ENCODE results near the gene KLK2.
A peak's percentile ranks its signal among the peaks of the same experiment; 100 is the strongest.

KLK2 gene

GRCh38 chr19:50873056-50873455 lies at the start of gene KLK2:
TSS of gene KLK2 (plus strand) at chr19:50873439. CDS start at chr19:50873474, 35 bp downstream.
- no peak for DNase-seq

GRCh38 chr19:50826492-50827240 lies 46.6 kb upstream of the KLK2 start:
- no peak for DNase-seq

- no peak for DNase-seq
These were observed 45.8 kb upstream of the KLK2 start for GRCh38 chr19:50827476-50827875.

GRCh38 chr19:50829801-50830200 lies 43.4 kb upstream of the KLK2 start:
- DNase-seq: no peak

GRCh38 chr19:50830266-50831025 lies 42.8 kb upstream of the KLK2 start:
- no peak for DNase-seq

GRCh38 chr19:50831026-50831396 lies 42.2 kb upstream of the KLK2 start:
- no peak for DNase-seq

DNA sequence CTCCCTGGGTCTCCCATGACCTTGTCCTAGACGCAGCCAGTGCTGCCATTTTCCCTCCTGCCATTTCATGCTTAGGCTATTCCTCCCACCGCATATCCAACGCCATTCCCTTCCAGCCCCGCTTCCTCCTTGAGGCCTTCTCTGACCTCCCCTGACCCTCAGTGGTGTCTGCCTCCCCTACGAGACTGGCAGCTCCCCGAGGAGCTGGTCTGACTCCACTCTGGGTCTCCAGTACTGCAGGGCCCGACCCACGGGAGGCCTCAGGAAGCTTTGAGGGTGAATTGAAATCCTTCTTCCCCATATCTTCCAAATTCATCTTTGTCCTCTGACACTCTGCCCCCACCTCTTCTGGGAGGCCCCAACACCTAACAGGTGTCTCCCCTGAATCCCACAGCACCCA lies 40.6 kb upstream of the KLK2 start:
- DNase-seq: no peak

DNA sequence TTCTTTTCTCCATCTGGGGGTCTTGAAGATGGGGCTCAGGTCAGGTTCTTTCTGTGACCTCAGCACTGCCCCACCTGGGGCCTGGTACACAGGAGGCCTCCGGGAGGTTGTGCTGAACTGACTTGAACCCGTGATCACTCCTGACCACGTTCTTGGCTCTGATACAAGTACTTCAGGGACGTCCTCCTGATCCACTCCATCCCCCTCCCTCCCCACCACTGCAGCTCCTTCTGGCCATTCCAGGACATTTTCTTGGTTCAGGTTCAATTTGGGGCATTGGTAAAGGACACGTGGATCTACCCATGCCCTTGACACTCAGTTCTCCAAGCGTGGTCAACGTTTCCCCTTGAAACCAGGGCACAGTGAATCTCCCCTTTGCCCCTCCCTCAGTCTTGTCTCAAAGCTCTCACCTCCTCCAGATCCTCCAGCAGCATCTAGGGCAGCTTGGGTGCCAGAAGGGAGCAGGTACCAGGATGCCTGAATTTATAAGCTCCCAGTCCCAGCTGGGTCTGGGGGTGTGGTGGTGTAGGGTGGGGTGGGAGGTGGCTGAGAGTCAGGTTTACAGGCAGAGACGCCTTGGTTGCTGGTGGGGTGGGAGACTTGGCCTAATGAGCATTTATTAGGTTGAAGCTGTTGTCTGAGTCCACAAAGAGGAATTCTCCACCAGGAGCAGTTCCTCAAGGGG lies 40.0 kb upstream of the KLK2 start, which contains the start of gene KLK15:
Gene KLK15, minus strand, starts transcription at position 458 of the 685 bp plus-strand sequence. CDS start 2,082 bp downstream, outside the sequence.
- DNase-seq: no peak

GRCh38 chr19:50833802-50834167 lies 39.5 kb upstream of the KLK2 start:
- no peak for DNase-seq

DNA sequence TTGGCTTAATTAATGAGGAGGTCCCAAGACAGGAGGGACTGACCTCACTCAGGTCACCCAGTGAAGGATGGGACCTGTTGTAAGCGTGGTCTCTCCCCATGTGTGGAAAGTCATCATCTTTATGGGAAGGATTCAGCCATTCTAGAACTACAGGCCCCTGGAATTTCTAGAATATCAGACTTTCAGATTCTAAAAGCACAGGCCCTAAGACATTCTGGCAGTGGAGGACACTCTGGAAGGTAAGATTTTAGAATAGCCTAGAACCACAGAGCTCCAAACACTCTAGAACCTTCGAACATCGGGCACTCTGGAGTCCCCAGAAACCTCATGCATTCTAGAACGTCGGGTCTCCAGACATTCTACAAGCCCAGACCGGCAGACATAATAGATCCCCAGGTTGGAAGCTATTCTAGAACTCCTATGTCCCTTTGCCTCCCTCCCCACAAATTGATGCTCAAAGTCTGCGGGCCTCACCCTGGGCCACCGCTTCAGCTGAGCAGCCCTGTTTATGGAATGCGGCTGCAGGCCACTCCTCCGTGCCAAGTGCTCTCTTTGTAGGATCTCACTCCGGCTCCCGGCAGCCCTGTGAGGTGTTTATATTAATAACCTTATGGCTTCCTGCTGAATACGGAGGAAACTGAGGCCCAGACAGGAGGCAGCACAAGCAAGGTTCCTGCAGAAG lies 38.0 kb upstream of the KLK2 start:
- no peak for DNase-seq

- peak; percentile 71 for DNase-seq
These were observed 37.3 kb upstream of the KLK2 start for GRCh38 chr19:50835785-50836542.

DNA sequence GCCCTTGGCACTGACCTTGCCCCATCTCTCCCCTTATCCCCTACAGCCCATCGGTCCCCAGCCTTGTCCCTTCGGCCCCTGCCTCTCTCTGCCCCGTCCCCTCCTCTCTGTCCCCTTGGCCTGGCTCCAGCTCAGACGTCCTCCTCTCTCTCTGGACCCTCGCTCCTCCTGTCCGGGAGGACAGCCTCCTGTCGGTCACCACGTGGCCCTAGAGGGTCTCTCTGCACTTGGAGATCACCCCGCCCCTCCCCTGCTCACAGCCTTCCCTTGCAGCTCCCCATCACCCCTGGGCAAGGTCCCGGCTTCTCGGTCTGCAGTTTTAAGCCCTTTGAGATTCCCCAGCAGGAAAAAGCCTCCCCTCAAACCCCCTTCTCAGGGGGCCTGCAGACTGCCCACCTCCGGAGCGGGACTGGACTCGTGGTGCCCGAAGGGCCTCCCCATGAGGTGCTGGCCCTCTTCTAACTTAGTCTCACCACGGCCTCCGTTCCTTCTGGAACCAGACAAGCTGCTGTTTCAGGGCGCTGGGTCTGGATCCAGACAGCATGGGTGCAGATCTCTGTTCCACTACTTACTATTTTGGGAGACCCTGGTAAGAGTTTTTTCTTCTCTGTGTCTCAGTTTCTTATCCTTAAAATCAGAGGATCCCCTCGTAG lies 36.6 kb upstream of the KLK2 start:
- no peak for DNase-seq

- no peak for DNase-seq
These were observed 35.9 kb upstream of the KLK2 start for GRCh38 chr19:50837300-50837699.

GRCh38 chr19:50838239-50838638 lies 35.0 kb upstream of the KLK2 start:
- DNase-seq: peak; percentile 43

- no peak for DNase-seq
These were observed 33.3 kb upstream of the KLK2 start for GRCh38 chr19:50839712-50840655.

GRCh38 chr19:50842130-50842529 lies 31.1 kb upstream of the KLK2 start:
- DNase-seq: no peak

DNA sequence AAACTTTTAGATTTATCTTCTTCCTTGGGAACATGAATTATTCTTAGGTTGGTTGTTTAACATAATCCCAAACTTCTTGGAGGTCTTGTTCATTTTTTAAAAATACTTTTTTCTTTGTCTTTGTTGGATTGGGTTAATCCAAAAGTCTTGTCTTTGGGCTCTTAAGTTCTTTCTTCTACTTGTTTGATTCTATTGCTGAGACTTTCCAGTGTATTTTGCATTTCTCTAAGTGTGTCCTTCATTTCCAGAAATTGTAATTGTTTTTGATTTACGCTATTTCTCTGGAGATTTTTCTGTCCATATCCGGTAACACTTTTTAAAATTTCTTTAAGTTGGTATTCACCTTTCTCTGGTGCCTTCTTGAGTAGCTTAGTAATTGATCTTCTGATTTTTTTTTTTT lies 30.0 kb upstream of the KLK2 start:
- DNase-seq: no peak

- no peak for DNase-seq
These were observed 29.5 kb upstream of the KLK2 start for GRCh38 chr19:50843701-50844221.

DNA sequence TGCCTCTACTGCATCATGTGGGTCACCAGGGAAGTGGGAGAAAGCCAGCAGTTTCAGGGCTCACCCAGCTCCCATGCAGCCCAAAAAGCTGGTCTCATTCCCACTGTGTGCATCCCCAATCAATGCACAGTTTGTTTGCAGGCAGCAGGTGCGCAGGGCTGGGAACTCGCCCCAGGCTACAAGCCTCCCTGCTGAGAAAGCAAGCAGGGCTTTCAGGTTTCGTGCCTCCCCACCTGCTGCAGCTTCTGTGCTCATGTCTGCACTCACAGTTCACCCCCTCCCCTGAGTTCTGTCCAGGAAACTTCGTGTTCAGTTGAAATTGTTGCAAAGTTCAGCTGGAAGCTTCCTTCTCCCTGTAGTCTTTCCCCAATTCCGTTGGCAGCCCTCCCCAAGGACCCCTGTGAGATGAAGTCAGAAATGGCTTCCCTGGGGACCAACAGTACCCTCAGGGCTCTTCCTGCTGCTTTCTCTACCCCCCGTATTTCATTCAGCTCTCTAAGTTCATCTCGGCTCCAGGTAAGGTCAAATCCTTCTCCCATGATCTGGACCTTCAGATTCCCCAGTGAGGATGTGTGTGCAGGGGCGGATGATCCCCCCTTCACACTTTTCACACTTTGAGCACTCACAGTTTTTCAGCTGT lies 28.8 kb upstream of the KLK2 start:
- DNase-seq: no peak

DNA sequence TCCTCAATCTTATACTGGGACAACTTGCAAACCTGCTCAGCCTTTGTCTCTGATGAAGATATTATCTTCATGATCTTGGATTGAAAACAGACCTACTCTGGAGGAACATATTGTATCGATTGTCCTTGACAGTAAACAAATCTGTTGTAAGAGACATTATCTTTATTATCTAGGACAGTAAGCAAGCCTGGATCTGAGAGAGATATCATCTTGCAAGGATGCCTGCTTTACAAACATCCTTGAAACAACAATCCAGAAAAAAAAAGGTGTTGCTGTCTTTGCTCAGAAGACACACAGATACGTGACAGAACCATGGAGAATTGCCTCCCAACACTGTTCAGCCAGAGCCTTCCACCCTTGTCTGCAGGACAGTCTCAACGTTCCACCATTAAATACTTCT lies 22.5 kb upstream of the KLK2 start:
- DNase-seq: no peak

Data from hematopoietic multipotent progenitor cell treated with erythropoietin and hydrocortisone succinate and interleukin-3 and kit ligand, for 4 days (in vitro differentiated cells).